ENCODE results near the gene RASGRF1. TPM values are rescaled to one million over a fixed set of nuclear protein-coding genes. Genes with fewer than 3 reads are reported as not detected.
"Not testable (repeated sequence)": the region's sequence is repeated elsewhere in the genome, so short reads cannot be mapped to it uniquely, and the experiment has no call there.

Gene RASGRF1
- polyA plus RNA-seq, 1 donor (not counting 4 experiments of a cell fraction or from before 2014, with no cell fraction given): 0.08 TPM

DNA sequence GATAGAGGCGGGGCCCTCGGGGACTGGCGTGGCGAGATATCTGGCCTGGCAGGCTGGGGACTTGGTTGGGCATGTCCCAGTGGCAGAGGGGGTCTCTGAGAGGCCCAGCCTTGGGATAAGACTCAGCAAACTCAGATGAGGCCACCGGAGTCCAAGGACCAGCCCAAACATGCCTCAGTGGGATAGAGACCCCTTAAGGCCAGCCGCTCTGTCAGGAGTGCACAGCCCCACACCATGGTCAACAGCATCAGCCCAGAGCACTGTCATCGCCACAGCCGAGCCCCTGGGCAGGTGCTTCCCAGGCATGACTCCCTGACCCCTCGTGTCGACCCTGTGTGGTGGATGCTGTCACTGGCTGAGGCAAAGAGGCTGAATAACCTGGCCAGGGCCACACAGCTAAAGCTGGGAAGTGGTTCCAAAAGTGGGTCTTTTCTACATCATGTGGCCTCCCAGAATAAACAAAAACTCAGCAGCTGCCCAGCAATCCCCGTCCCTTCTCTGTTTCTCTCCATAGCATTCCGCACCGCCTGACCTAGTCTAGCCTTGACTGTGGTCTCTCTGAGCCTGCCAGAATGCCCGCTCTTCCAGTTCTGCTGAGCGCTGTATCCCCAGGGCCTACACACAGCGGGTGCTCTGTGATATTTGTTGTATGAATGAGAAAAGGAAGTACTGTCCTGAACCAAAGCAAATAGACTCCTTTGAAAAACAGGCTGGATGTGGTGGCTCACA lies 160.9 kb downstream of the RASGRF1 start:
- FAIRE-seq: no peak
- peaks cover 21% of the 10 kb centered on the region for H3K27me3 ChIP-seq (ENCODE audit: control insufficient read depth, extremely low read depth, insufficient read depth, low read length)
- H3K9ac ChIP-seq (ENCODE audit: control insufficient read depth, extremely low read depth, insufficient read depth, low read length): no peak overlapping the region
- TF ChIP-seq, protein P1, sequence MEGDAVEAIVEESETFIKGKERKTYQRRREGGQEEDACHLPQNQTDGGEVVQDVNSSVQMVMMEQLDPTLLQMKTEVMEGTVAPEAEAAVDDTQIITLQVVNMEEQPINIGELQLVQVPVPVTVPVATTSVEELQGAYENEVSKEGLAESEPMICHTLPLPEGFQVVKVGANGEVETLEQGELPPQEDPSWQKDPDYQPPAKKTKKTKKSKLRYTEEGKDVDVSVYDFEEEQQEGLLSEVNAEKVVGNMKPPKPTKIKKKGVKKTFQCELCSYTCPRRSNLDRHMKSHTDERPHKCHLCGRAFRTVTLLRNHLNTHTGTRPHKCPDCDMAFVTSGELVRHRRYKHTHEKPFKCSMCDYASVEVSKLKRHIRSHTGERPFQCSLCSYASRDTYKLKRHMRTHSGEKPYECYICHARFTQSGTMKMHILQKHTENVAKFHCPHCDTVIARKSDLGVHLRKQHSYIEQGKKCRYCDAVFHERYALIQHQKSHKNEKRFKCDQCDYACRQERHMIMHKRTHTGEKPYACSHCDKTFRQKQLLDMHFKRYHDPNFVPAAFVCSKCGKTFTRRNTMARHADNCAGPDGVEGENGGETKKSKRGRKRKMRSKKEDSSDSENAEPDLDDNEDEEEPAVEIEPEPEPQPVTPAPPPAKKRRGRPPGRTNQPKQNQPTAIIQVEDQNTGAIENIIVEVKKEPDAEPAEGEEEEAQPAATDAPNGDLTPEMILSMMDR (optimal IDR thresholded peaks at IDR 0.05 in 1 of 3, IDR thresholded peaks at IDR 0.05 in 1 of 3, conservative IDR thresholded peaks at IDR 0.05 in 1 of 3; ENCODE audit: extremely low read depth in 1 of 3, insufficient read depth in 2 of 3, low read length in 3 of 3): no peak
- dilution Hi-C loops (cut with MboI; ENCODE audit: extremely low pct_ligation_motif_present, low sequenced_read_pairs): no loop called here
- H3K36me3 ChIP-seq (ENCODE audit: control insufficient read depth in 2 of 2, extremely low read depth in 1 of 2, insufficient read depth in 2 of 2, low read length in 2 of 2): peaks cover 0 to 13% of the 10 kb centered on the region in 2 experiments
- peaks cover 21% of the 10 kb centered on the region for H3K4me1 ChIP-seq (ENCODE audit: control insufficient read depth, extremely low read depth, insufficient read depth, low read length)
- H3K4me3 ChIP-seq (ENCODE audit: control insufficient read depth in 2 of 3, extremely low read depth in 1 of 3, insufficient read depth in 2 of 3, low read depth in 1 of 3, low read length in 3 of 3): no peak overlapping the region
- DNase-seq (ENCODE audit: low read depth, low spot score): no peak
- no peaks in the 10 kb centered on the region for H3K9me1 ChIP-seq (ENCODE audit: control insufficient read depth, extremely low read depth, insufficient read depth, low read length)
- peaks cover 3% of the 10 kb centered on the region for H4K20me1 ChIP-seq (ENCODE audit: control insufficient read depth, extremely low read depth, insufficient read depth, low read length)
- H3K9me3 ChIP-seq (ENCODE audit: control insufficient read depth, low read depth, low read length): no peaks in the 10 kb centered on the region
- H3K27ac ChIP-seq (ENCODE audit: control insufficient read depth, insufficient read depth, low read length): no peak overlapping the region
- H3K4me2 ChIP-seq (ENCODE audit: control insufficient read depth, extremely low read depth, insufficient read depth, low read depth, low read length): no peak overlapping the region
- H3K79me2 ChIP-seq (ENCODE audit: control insufficient read depth, insufficient read depth, low read length): no peaks in the 10 kb centered on the region
- no peak overlapping the region for H2AFZ ChIP-seq (ENCODE audit: control insufficient read depth, low read length)

DNA sequence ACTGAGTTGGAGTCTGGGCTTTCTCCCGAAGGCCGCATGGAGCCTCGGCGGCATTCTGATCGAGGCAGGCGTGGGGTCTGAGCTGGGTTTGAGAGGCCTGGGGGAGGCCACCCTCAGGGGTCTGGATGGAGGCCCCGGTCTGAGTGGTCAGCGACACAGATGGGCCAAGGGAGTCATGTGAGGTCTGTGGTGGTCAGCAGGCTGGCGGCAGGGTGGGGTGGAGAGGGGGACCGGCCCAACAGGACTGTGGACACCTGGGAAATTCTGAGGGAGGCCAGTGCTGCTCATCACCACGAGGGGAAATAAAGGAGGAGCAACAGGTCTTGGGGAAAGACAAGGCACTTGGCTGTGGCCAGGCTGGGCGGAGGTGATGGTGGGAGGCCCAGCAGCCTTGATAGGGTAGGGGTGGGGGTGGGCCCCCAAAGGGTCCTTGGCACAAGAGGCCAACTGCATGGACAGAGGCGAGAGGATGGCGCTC lies 161.9 kb downstream of the RASGRF1 start:
- H3K4me2 ChIP-seq (ENCODE audit: control insufficient read depth, extremely low read depth, insufficient read depth, low read depth, low read length): no peak overlapping the region
- no peaks in the 10 kb centered on the region for H3K9me3 ChIP-seq (ENCODE audit: control insufficient read depth, low read depth, low read length)
- no peaks in the 10 kb centered on the region for H3K79me2 ChIP-seq (ENCODE audit: control insufficient read depth, insufficient read depth, low read length)
- FAIRE-seq (no peak), DNase-seq (ENCODE audit: low read depth, low spot score) (no peak)
- no peak overlapping the region for H3K27ac ChIP-seq (ENCODE audit: control insufficient read depth, insufficient read depth, low read length)
- H3K27me3 ChIP-seq (ENCODE audit: control insufficient read depth, extremely low read depth, insufficient read depth, low read length): peaks cover 17% of the 10 kb centered on the region
- TF ChIP-seq, protein P1 (optimal IDR thresholded peaks at IDR 0.05 in 1 of 3, IDR thresholded peaks at IDR 0.05 in 1 of 3, conservative IDR thresholded peaks at IDR 0.05 in 1 of 3; ENCODE audit: extremely low read depth in 1 of 3, insufficient read depth in 2 of 3, low read length in 3 of 3): no peak
- TF ChIP-seq EZH2 (IDR thresholded peaks at IDR 0.05; ENCODE audit: low read length): no peak
- H4K20me1 ChIP-seq (ENCODE audit: control insufficient read depth, extremely low read depth, insufficient read depth, low read length): peaks cover 3% of the 10 kb centered on the region
- H3K9me1 ChIP-seq (ENCODE audit: control insufficient read depth, extremely low read depth, insufficient read depth, low read length): no peaks in the 10 kb centered on the region
- no peak overlapping the region for H3K9ac ChIP-seq (ENCODE audit: control insufficient read depth, extremely low read depth, insufficient read depth, low read length)
- peaks cover 0 to 15% of the 10 kb centered on the region in 2 experiments for H3K36me3 ChIP-seq (ENCODE audit: control insufficient read depth in 2 of 2, extremely low read depth in 1 of 2, insufficient read depth in 2 of 2, low read length in 2 of 2)
- H3K4me3 ChIP-seq (ENCODE audit: control insufficient read depth in 2 of 3, extremely low read depth in 1 of 3, insufficient read depth in 2 of 3, low read depth in 1 of 3, low read length in 3 of 3): no peak overlapping the region
- H2AFZ ChIP-seq (ENCODE audit: control insufficient read depth, low read length): no peak overlapping the region
- dilution Hi-C loops (cut with MboI; ENCODE audit: extremely low pct_ligation_motif_present, low sequenced_read_pairs): no loop called here
- H3K4me1 ChIP-seq (ENCODE audit: control insufficient read depth, extremely low read depth, insufficient read depth, low read length): peaks cover 21% of the 10 kb centered on the region

DNA sequence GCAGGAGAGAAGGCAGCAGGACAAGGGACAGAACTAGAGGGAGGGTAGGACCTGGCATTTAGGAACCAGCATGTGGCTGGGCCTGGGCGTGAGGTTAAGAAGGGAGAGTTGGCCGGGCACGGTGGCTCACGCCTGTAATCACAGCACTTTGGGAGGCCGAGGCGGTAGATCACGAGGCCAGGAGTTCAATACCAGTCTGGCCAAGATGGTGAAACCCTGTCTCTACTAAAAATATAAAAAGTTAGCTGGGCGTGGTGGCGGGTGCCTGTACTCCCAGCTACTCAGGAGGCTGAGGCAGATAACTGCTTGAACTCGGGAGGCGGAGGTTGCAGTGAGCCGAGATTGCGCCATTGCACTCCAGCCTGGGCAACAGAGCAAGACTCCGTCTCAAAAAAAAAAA lies 162.4 kb downstream of the RASGRF1 start:
- FAIRE-seq; H2AFZ ChIP-seq (ENCODE audit: control insufficient read depth, low read length); H3K9me3 ChIP-seq (ENCODE audit: control insufficient read depth, low read depth, low read length); H4K20me1 ChIP-seq (ENCODE audit: control insufficient read depth, extremely low read depth, insufficient read depth, low read length); H3K4me3 ChIP-seq (ENCODE audit: control insufficient read depth in 2 of 3, extremely low read depth in 1 of 3, insufficient read depth in 2 of 3, low read depth in 1 of 3, low read length in 3 of 3); H3K9ac ChIP-seq (ENCODE audit: control insufficient read depth, extremely low read depth, insufficient read depth, low read length); H3K9me1 ChIP-seq (ENCODE audit: control insufficient read depth, extremely low read depth, insufficient read depth, low read length); H3K79me2 ChIP-seq (ENCODE audit: control insufficient read depth, insufficient read depth, low read length); H3K4me2 ChIP-seq (ENCODE audit: control insufficient read depth, extremely low read depth, insufficient read depth, low read depth, low read length); dilution Hi-C loops (cut with MboI; ENCODE audit: extremely low pct_ligation_motif_present, low sequenced_read_pairs); H3K27ac ChIP-seq (ENCODE audit: control insufficient read depth, insufficient read depth, low read length); DNase-seq (ENCODE audit: low read depth, low spot score): not testable (repeated sequence)
- H3K4me1 ChIP-seq (ENCODE audit: control insufficient read depth, extremely low read depth, insufficient read depth, low read length): peaks cover 21% of the 10 kb centered on the region
- H3K36me3 ChIP-seq (ENCODE audit: control insufficient read depth in 2 of 2, extremely low read depth in 1 of 2, insufficient read depth in 2 of 2, low read length in 2 of 2): peaks cover 0 to 17% of the 10 kb centered on the region in 2 experiments
- H3K27me3 ChIP-seq (ENCODE audit: control insufficient read depth, extremely low read depth, insufficient read depth, low read length): peaks cover 13% of the 10 kb centered on the region
